ENCODE measurements around the gene FPGS. TPM values are rescaled to one million over a fixed set of nuclear protein-coding genes. Genes with fewer than 3 reads are reported as not detected.
A peak's percentile ranks its signal among the peaks of the same experiment; 100 is the strongest.

FPGS gene
- total and polyA plus RNA-seq, 8 donors, result 27.0 to 85.3 (median 38.9) TPM

DNA sequence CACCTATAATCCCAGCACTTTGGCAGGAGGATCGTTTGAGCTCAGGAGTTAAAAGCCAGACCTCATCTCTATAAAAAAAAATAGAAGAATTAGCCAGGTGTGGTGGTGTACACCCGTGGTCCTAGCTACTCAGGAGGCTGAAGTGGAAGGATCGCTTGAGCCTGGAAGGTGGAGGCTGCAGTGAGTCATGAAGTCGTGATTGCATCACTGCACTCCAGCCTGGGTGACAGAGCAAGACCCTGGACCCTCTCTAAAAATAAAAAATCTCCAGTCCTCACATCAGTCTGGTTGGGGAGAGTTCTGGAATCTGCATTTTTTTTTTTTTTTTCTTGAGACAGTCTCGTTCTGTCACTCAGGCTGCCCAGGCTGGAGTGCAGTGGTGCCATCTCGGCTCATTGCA is 9.3 kb downstream of the FPGS start:
- FAIRE-seq, result no peak
- no peak for DNase-seq
- Histone ChIP-seq H3K27me3 (no peaks in the 10 kb centered on the region), H3K9me3 (no peaks in the 10 kb centered on the region), H3K27ac (no peak overlapping the region), H3K4me3 (no peak overlapping the region), H3K36me3 (peaks cover 5 to 67% (median 31%) of the 10 kb centered on the region in 3 donors), H3K4me1 (no peaks in the 10 kb centered on the region)
- TF ChIP-seq, protein P1, sequence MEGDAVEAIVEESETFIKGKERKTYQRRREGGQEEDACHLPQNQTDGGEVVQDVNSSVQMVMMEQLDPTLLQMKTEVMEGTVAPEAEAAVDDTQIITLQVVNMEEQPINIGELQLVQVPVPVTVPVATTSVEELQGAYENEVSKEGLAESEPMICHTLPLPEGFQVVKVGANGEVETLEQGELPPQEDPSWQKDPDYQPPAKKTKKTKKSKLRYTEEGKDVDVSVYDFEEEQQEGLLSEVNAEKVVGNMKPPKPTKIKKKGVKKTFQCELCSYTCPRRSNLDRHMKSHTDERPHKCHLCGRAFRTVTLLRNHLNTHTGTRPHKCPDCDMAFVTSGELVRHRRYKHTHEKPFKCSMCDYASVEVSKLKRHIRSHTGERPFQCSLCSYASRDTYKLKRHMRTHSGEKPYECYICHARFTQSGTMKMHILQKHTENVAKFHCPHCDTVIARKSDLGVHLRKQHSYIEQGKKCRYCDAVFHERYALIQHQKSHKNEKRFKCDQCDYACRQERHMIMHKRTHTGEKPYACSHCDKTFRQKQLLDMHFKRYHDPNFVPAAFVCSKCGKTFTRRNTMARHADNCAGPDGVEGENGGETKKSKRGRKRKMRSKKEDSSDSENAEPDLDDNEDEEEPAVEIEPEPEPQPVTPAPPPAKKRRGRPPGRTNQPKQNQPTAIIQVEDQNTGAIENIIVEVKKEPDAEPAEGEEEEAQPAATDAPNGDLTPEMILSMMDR (IDR thresholded peaks at IDR 0.05), result no peak
- ATAC-seq, result no peak
- WGBS, 2 donors, result 92 to 93% methylated on average over 6 of the region's 6 CpGs
- intact Hi-C loops (cut with DNase I), result no loop called here

DNA sequence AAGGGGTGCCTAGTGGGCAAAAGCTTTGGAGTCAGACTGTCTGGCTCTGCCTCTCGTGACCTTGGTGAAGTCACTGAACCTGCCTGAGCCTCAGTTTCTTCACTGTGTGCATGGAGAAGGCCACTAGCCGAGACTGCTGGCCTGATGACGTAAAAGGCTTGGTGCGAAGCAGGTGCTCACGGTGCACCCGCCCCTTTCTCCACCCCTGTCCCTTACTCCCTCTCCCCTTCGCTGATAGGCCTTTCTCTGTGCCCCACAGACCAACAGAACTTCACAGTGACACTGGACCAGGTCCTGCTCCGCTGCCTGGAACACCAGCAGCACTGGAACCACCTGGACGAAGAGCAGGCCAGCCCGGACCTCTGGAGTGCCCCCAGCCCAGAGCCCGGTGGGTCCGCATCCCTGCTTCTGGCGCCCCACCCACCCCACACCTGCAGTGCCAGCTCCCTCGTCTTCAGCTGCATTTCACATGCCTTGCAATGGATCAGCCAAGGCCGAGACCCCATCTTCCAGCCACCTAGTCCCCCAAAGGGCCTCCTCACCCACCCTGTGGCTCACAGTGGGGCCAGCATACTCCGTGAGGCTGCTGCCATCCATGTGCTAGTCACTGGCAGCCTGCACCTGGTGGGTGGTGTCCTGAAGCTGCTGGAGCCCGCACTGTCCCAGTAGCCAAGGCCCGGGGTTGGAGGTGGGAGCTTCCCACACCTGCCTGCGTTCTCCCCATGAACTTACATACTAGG is 10.4 kb downstream of the FPGS start:
- FAIRE-seq, result no peak
- no peaks in the 10 kb centered on the region for H3K4me1 ChIP-seq
- no peak overlapping the region for H3K27ac ChIP-seq
- peaks cover 5 to 56% (median 30%) of the 10 kb centered on the region in 3 donors for H3K36me3 ChIP-seq
- H3K27me3 ChIP-seq, result no peaks in the 10 kb centered on the region
- intact Hi-C loops (cut with DNase I), result no loop called here
- TF ChIP-seq, protein P1 (IDR thresholded peaks at IDR 0.05), result no peak
- ATAC-seq, result no peak
- 89 to 94% methylated on average over 19 of the region's 19 CpGs for WGBS, 2 donors
- H3K9me3 ChIP-seq, result no peaks in the 10 kb centered on the region
- no peak overlapping the region for H3K4me3 ChIP-seq
- DNase-seq, result peak in 1 of 6 donors; percentile 37

GRCh38 chr9:127813686-127814226 is 11.1 kb downstream of the FPGS start:
- FAIRE-seq, result no peak
- no peak for DNase-seq
- intact Hi-C loops (cut with DNase I), result no loop called here
- no peaks in the 10 kb centered on the region for H3K9me3 ChIP-seq
- H3K4me3 ChIP-seq, result no peak overlapping the region
- no peaks in the 10 kb centered on the region for H3K4me1 ChIP-seq
- no peaks in the 10 kb centered on the region for H3K27me3 ChIP-seq
- ATAC-seq, result no peak
- TF ChIP-seq, protein P1 (IDR thresholded peaks at IDR 0.05), result no peak
- peaks cover 5 to 49% (median 24%) of the 10 kb centered on the region in 3 donors for H3K36me3 ChIP-seq
- WGBS, 2 donors, result 84 to 86% methylated on average over 9 of the region's 9 CpGs
- no peak overlapping the region for H3K27ac ChIP-seq

GRCh38 chr9:127814619-127815511 is 12.2 kb downstream of the FPGS start:
- TF ChIP-seq, protein P1 (IDR thresholded peaks at IDR 0.05), result no peak
- Histone ChIP-seq H3K9me3 (no peaks in the 10 kb centered on the region), H3K27ac (no peak overlapping the region), H3K27me3 (no peaks in the 10 kb centered on the region), H3K4me3 (no peak overlapping the region), H3K36me3 (peaks cover 5 to 41% (median 24%) of the 10 kb centered on the region in 3 donors), H3K4me1 (no peaks in the 10 kb centered on the region)
- DNase-seq (no peak), ATAC-seq (no peak), FAIRE-seq (no peak)
- 92% methylated on average over 11 of the region's 11 CpGs for WGBS, 2 donors
- intact Hi-C loops (cut with DNase I), result no loop called here
